Uterus (tissue), 2 donors: ENCODE measurements around the gene LRRC8B.

ENCODE experiments used
- POLR2A ChIP-seq, 2 donors: fragments of 450-650 bp; IDR thresholded peaks; one replicate each; pipeline ENCODE4 v1.6.1; 2016; ENCODE audit warnings: antibody characterized with exemption in 2 of 2, mild to moderate bottlenecking in 1 of 2, moderate library complexity in 1 of 2
- TF ChIP-seq, protein P1 (sequence below), 4 experiments: fragments of 200-600 bp in 2 of 4; fragments of 450-650 bp in 2 of 4; sonication (generic) in 2 of 4; IDR thresholded peaks; one replicate each; pipeline ENCODE4 v1.5.1; 2016 to 2019; ENCODE audit warnings: antibody characterized with exemption in 4 of 4, mild to moderate bottlenecking in 2 of 4, moderate library complexity in 1 of 4

DNA sequence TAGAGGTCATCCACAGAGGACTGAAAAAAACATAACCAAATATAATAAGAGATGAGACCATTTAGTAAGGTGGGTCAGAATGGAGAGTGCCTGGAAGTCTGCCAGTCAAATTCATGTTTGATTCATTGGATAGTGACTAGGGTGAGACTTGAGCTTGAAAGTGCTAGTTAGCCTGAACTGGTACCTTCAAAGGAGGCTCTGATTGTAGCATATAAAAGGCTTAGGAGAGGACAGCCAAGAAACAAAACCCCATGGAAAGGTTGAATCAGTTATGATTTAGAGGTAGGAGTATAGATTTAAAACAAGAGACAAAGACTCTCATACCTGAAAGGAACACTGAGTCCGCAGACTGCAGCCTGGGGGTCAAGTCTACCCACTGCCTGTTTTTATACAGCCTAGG lies 63.9 kb downstream of the LRRC8B start:
- TF ChIP-seq, protein P1, sequence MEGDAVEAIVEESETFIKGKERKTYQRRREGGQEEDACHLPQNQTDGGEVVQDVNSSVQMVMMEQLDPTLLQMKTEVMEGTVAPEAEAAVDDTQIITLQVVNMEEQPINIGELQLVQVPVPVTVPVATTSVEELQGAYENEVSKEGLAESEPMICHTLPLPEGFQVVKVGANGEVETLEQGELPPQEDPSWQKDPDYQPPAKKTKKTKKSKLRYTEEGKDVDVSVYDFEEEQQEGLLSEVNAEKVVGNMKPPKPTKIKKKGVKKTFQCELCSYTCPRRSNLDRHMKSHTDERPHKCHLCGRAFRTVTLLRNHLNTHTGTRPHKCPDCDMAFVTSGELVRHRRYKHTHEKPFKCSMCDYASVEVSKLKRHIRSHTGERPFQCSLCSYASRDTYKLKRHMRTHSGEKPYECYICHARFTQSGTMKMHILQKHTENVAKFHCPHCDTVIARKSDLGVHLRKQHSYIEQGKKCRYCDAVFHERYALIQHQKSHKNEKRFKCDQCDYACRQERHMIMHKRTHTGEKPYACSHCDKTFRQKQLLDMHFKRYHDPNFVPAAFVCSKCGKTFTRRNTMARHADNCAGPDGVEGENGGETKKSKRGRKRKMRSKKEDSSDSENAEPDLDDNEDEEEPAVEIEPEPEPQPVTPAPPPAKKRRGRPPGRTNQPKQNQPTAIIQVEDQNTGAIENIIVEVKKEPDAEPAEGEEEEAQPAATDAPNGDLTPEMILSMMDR (IDR thresholded peaks at IDR 0.05) = no peak
- TF ChIP-seq POLR2A (IDR thresholded peaks at IDR 0.05) = no peak
